ENCODE results near the gene PREX1.

DNA sequence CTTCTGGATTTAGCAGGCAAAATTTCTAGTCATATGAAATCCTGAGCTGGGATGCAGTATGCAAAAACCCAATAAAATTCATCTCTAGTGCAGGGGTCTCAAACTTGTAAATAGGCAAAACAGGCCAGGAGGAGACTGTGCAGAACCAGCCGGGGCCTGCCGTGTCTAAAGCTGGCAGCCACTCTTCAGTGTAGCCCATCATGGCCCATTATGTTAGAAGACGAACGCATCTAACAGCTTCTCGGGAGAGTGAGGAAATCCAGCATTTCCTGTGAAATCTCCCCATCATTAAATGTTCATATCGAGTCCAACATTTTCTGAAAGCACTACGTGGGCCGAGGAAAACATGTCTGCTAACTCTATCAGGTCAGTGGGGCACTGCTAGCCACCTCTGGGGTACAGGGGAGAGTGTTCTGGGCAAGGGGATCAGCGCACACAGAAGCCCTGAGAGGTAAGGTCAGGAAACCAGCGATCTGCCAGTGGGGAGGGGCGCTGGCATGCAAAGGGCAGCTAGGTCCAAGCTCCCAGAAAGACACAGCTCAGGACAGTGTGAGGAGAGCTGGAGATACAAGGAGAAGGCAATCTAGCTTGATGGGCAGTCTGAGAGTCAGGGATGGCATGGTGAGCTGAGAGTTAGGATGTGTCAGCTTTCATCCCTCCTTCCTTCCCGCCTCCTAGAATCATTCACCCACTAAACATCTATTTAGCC, 144.2 kb downstream of the PREX1 start:
- TF ChIP-seq, protein P1, sequence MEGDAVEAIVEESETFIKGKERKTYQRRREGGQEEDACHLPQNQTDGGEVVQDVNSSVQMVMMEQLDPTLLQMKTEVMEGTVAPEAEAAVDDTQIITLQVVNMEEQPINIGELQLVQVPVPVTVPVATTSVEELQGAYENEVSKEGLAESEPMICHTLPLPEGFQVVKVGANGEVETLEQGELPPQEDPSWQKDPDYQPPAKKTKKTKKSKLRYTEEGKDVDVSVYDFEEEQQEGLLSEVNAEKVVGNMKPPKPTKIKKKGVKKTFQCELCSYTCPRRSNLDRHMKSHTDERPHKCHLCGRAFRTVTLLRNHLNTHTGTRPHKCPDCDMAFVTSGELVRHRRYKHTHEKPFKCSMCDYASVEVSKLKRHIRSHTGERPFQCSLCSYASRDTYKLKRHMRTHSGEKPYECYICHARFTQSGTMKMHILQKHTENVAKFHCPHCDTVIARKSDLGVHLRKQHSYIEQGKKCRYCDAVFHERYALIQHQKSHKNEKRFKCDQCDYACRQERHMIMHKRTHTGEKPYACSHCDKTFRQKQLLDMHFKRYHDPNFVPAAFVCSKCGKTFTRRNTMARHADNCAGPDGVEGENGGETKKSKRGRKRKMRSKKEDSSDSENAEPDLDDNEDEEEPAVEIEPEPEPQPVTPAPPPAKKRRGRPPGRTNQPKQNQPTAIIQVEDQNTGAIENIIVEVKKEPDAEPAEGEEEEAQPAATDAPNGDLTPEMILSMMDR (IDR thresholded peaks at IDR 0.05; ENCODE audit: extremely low read depth in 1 of 2, insufficient read depth in 1 of 2, low read depth in 1 of 2, low read length in 2 of 2): no peak
- no peak for TF ChIP-seq EZH2 (IDR thresholded peaks at IDR 0.05; ENCODE audit: borderline replicate concordance, low read depth, low read length, severe bottlenecking)
- no peak for TF ChIP-seq POLR2AphosphoS5 (IDR thresholded peaks at IDR 0.05; ENCODE audit: insufficient read depth, low read depth, low read length)
- no peak for TF ChIP-seq POLR2A (IDR thresholded peaks at IDR 0.05; ENCODE audit: low read depth, low read length)
- no peak for TF ChIP-seq FOS (IDR thresholded peaks at IDR 0.05; ENCODE audit: borderline replicate concordance, insufficient read depth, low read length)
- TF ChIP-seq MYC (IDR thresholded peaks at IDR 0.05; ENCODE audit: low read depth, low read length): no peak
